Breast epithelium (tissue), 3 donors: ENCODE measurements around the gene RAMP1.

Source experiments
- CTCF ChIP-seq, 3 donors: fragments of 450-650 bp; IDR thresholded peaks; one replicate each; pipeline ENCODE4 v1.5.1; 2016 to 2017; ENCODE audit warnings: antibody characterized with exemption in 3 of 3, mild to moderate bottlenecking in 3 of 3, moderate library complexity in 3 of 3
- POLR2AphosphoS5 ChIP-seq, 3 donors: sonication (generic); formaldehyde crosslinking; IDR thresholded peaks; one replicate each; pipeline ENCODE4 v1.6.1; 2017; ENCODE audit warnings: antibody characterized with exemption in 3 of 3

- TF ChIP-seq CTCF (IDR thresholded peaks at IDR 0.05) (no peak), POLR2AphosphoS5 (IDR thresholded peaks at IDR 0.05) (no peak)
Measured at GRCh38 chr2:237961637-237962036, 102.2 kb downstream of the RAMP1 start.
